Neural cell (in vitro differentiated cells): ENCODE measurements around the gene GPR87.

Experiments
- EP300 ChIP-seq: fragments of 450-650 bp; conservative IDR thresholded peaks from 2 replicates; pipeline ENCODE4 v1.6.1; 2014; ENCODE audit warnings: antibody characterized with exemption, mild to moderate bottlenecking, moderate library complexity; ENCODE audit not compliant: poor library complexity, severe bottlenecking
- EZH2 ChIP-seq: fragments of 200-600, 300-800 bp; shearing (Covaris generic), sonication (generic); IDR thresholded peaks from 2 replicates; pipeline ENCODE4 v1.6.1; 2014; ENCODE audit warnings: antibody characterized with exemption, low read length, borderline replicate concordance, mild to moderate bottlenecking; ENCODE audit not compliant: insufficient read depth, poor library complexity, severe bottlenecking
- POLR2AphosphoS5 ChIP-seq: IDR thresholded peaks from 2 replicates; pipeline ENCODE4 v1.6.1; 2012
- TAF1 ChIP-seq: IDR thresholded peaks from 2 replicates; pipeline ENCODE4 v1.6.1; 2012; ENCODE audit warnings: low read depth
- TF ChIP-seq, protein P1 (sequence below): fragments of 450-650 bp; IDR thresholded peaks from 2 replicates; pipeline ENCODE4 v1.5.1; 2014; ENCODE audit warnings: antibody characterized with exemption, mild to moderate bottlenecking, moderate library complexity; ENCODE audit not compliant: poor library complexity, severe bottlenecking

DNA sequence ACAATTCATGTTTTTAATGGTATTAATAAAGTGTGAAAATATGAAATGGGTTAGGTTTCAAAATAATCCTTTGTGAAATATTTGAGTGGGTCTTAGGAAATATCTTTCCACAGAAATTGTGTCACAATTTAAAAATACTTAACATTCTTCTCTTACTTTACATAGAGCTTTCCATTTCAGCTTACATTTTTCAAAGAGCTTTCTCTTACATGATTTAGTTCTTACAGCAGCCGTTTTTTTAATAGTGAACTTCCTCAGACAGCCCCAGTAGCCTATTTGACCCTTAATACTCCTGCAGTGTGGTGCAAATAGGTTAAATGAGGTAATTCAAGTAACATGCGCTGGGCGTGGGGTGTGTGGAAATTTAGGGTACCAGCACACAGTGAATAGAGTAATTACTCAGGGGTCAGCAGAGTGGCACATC is 46.1 kb upstream of the GPR87 start:
- TF ChIP-seq TAF1: no peak
- TF ChIP-seq, protein P1, sequence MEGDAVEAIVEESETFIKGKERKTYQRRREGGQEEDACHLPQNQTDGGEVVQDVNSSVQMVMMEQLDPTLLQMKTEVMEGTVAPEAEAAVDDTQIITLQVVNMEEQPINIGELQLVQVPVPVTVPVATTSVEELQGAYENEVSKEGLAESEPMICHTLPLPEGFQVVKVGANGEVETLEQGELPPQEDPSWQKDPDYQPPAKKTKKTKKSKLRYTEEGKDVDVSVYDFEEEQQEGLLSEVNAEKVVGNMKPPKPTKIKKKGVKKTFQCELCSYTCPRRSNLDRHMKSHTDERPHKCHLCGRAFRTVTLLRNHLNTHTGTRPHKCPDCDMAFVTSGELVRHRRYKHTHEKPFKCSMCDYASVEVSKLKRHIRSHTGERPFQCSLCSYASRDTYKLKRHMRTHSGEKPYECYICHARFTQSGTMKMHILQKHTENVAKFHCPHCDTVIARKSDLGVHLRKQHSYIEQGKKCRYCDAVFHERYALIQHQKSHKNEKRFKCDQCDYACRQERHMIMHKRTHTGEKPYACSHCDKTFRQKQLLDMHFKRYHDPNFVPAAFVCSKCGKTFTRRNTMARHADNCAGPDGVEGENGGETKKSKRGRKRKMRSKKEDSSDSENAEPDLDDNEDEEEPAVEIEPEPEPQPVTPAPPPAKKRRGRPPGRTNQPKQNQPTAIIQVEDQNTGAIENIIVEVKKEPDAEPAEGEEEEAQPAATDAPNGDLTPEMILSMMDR: no peak
- no peak for TF ChIP-seq POLR2AphosphoS5
- no peak for TF ChIP-seq EZH2
- TF ChIP-seq EP300: no peak
